Ureter (tissue), 1 donor: ENCODE measurements around the gene DND1. TPM values are rescaled to one million over a fixed set of nuclear protein-coding genes. Genes with fewer than 3 reads are reported as not detected.
A peak's percentile ranks its signal among the peaks of the same experiment; 100 is the strongest.
"Not testable (repeated sequence)": the region's sequence is repeated elsewhere in the genome, so short reads cannot be mapped to it uniquely, and the experiment has no call there.

Source experiments
- DNase-seq: peaks from one replicate; pipeline ENCODE4 v3.0.0-alpha.2; 2020; ENCODE audit warnings: low spot score
- total RNA-seq: library from RNA; stranded (reverse); gene quantifications from one replicate; pipeline ENCODE4 v1.2.4, GENCODE V29; 2023
- donor health status: DM: yes; HTN: yes; CAD: no.

The DND1 gene
- 2.7 TPM for total RNA-seq

GRCh38 chr5:140673187-140673976 is at the start of gene DND1:
DND1 (minus strand) TSS chr5:140673576; CDS start chr5:140673542, 34 bp downstream.
- DNase-seq, result no peak

- DNase-seq, result not testable (repeated sequence)
These were observed 48.0 kb upstream of the DND1 start for GRCh38 chr5:140721395-140721794.

GRCh38 chr5:140720738-140721137 is 47.4 kb upstream of the DND1 start:
- DNase-seq, result not testable (repeated sequence)

GRCh38 chr5:140718266-140718592 is 44.9 kb upstream of the DND1 start:
- DNase-seq, result no peak

- not testable (repeated sequence) for DNase-seq
These were observed 42.9 kb upstream of the DND1 start for GRCh38 chr5:140716238-140716637.

- no peak for DNase-seq
These were observed 40.3 kb upstream of the DND1 start for GRCh38 chr5:140713562-140714094.

- DNase-seq, result no peak
These were observed 38.4 kb upstream of the DND1 start for GRCh38 chr5:140711794-140712193.

GRCh38 chr5:140710899-140711552 is 37.6 kb upstream of the DND1 start:
- peak; percentile 95 for DNase-seq

- not testable (repeated sequence) for DNase-seq
These were observed 35.4 kb upstream of the DND1 start for GRCh38 chr5:140708787-140709186.

GRCh38 chr5:140707812-140708211 is 34.4 kb upstream of the DND1 start:
- DNase-seq, result no peak

GRCh38 chr5:140700177-140701144 is 27.1 kb upstream of the DND1 start, which contains the start of gene ZMAT2:
ZMAT2 (plus strand) TSS chr5:140700447; CDS start chr5:140700461, 14 bp downstream.
- DNase-seq, result peak; percentile 95

GRCh38 chr5:140696891-140697492 is 23.6 kb upstream of the DND1 start:
- DNase-seq, result no peak

GRCh38 chr5:140694276-140694675 is 20.9 kb upstream of the DND1 start:
- DNase-seq, result no peak

- DNase-seq, result peak; percentile 92
These were observed 17.9 kb upstream of the DND1 start, which contains the start of the genes HARS1 and HARS2 for GRCh38 chr5:140690941-140691924. HARS1 (minus strand) TSS chr5:140691370; CDS start chr5:140691304, 66 bp downstream. HARS2 (plus strand) TSS chr5:140691455; CDS start chr5:140691649, 194 bp downstream.

- DNase-seq, result peak; percentile 30
These were observed 17.1 kb upstream of the DND1 start for GRCh38 chr5:140690376-140690932.

- no peak for DNase-seq
These were observed 5.6 kb upstream of the DND1 start for GRCh38 chr5:140678993-140679392.

GRCh38 chr5:140677947-140678346 is 4.6 kb upstream of the DND1 start:
- no peak for DNase-seq

GRCh38 chr5:140674629-140675028 is 1.3 kb upstream of the DND1 start:
- DNase-seq, result no peak

- no peak for DNase-seq
These were observed 835 bp upstream of the DND1 start for GRCh38 chr5:140674211-140674610.
